Kidney (tissue), 14 donors: ENCODE measurements around the gene TNFSF10. TPM values are rescaled to one million over a fixed set of nuclear protein-coding genes. Genes with fewer than 3 reads are reported as not detected.

Experiments used
- DNase-seq, 5 donors: peaks; one replicate each; pipeline ENCODE4 v3.0.0-alpha.2; 2013 to 2020
- FAIRE-seq: peaks from 2 replicates; lab custom pipeline; 2012; peaks lifted over from hg19 to GRCh38; lab: Jason Lieb, UNC
- H3K27ac ChIP-seq, 2 donors: one replicate each; pipeline ENCODE4 v1.7.0; 2013; ENCODE audit warnings: low read depth in 2 of 2, low read length in 2 of 2, inconsistent platforms in 1 of 2
- H3K27me3 ChIP-seq: one replicate; pipeline ENCODE4 v1.7.1; 2013; ENCODE audit warnings: low read length, inconsistent platforms; ENCODE audit not compliant: control insufficient read depth, insufficient read depth
- H3K36me3 ChIP-seq, 3 donors: one replicate each; pipeline versions ENCODE4 v1.7.0 to v1.7.1; 2013; ENCODE audit warnings: low read length in 3 of 3, control low read depth in 1 of 3, inconsistent platforms in 1 of 3; ENCODE audit not compliant: insufficient read depth in 3 of 3, control insufficient read depth in 2 of 3
- H3K4me1 ChIP-seq, 3 donors: one replicate each; pipeline versions ENCODE4 v1.7.0 to v1.7.1; 2013; ENCODE audit warnings: low read length in 3 of 3, inconsistent platforms in 1 of 3, low read depth in 1 of 3; ENCODE audit not compliant: control insufficient read depth in 2 of 3, insufficient read depth in 2 of 3
- H3K4me3 ChIP-seq, 3 donors: one replicate each; pipeline versions ENCODE4 v1.7.0 to v1.8.1; 2013; ENCODE audit warnings: low read length in 3 of 3, control low read depth in 1 of 3, inconsistent platforms in 1 of 3
- H3K9ac ChIP-seq, 3 donors: one replicate each; pipeline versions ENCODE4 v1.7.0 to v1.7.1; 2013; ENCODE audit warnings: low read length in 3 of 3, control low read depth in 1 of 3, inconsistent platforms in 1 of 3
- H3K9me3 ChIP-seq, 3 donors: one replicate each; pipeline versions ENCODE4 v1.7.0 to v1.7.1; 2013; ENCODE audit warnings: low read length in 3 of 3, control low read depth in 1 of 3, inconsistent platforms in 1 of 3; ENCODE audit not compliant: control insufficient read depth in 2 of 3, insufficient read depth in 1 of 3
- CTCF ChIP-seq: IDR thresholded peaks from 3 replicates; pipeline ENCODE4 v1.5.1; 2012; ENCODE audit warnings: mild to moderate bottlenecking, moderate library complexity, borderline replicate concordance; ENCODE audit not compliant: insufficient read depth; ENCODE audit errors: extremely low read depth
- intact Hi-C: fragments of 100-400 bp; cut with DNase I; formaldehyde crosslinking; loops from one replicate; pipeline ENCODE4 v1.11.1; 2022
- polyA plus RNA-seq: library from polyadenylated mRNA; stranded (reverse); fragments of 350-450 nt; fragmentation: Illumina TruSeq; extraction: RNeasy Lipid Tissue Mini Kit (QIAGEN cat#74804); gene quantifications from one replicate; pipeline ENCODE4 v1.2.3, GENCODE V29; 2014; ENCODE audit warnings: low read depth, low replicate concordance; ENCODE audit not compliant: insufficient read depth
- total RNA-seq: library from RNA; stranded (reverse); fragmentation: NEBNext Ultra II Directional; extraction: Animal tissue kit (Norgen Biotek cat#: 25700); gene quantifications from one replicate; pipeline ENCODE4 v1.2.1, GENCODE V29; 2021
- donor health status: control.
- donor health status: control.
- donor health status: control.
- donor health status: control.
- donor health status: control.
- donor health status: DM: yes; HTN: yes; CAD: no.
- donor health status: Normal renal cell carcinoma (clear cell type).

TNFSF10 gene
- total and polyA plus RNA-seq, 2 donors from 2014 or later: 75.4 to 277 TPM

GRCh38 chr3:172466553-172467130, 56.6 kb downstream of the TNFSF10 start:
- intact Hi-C loops: no loop called here
- no peaks in the 10 kb centered on the region for H3K36me3 ChIP-seq
- no peak for FAIRE-seq
- TF ChIP-seq CTCF: no peak
- DNase-seq: no peak
- no peaks in the 10 kb centered on the region for H3K27me3 ChIP-seq
- no peak overlapping the region for H3K27ac ChIP-seq
- no peaks in the 10 kb centered on the region for H3K9me3 ChIP-seq
- H3K4me3 ChIP-seq: no peak overlapping the region
- H3K4me1 ChIP-seq: no peaks in the 10 kb centered on the region
- no peak overlapping the region for H3K9ac ChIP-seq

- Histone ChIP-seq H3K36me3 (no peaks in the 10 kb centered on the region), H3K27me3 (no peaks in the 10 kb centered on the region), H3K27ac (no peak overlapping the region), H3K4me3 (no peak overlapping the region), H3K9me3 (no peaks in the 10 kb centered on the region), H3K9ac (no peak overlapping the region), H3K4me1 (no peaks in the 10 kb centered on the region)
- TF ChIP-seq CTCF: no peak
- intact Hi-C loops: no loop called here
- FAIRE-seq: no peak
- no peak for DNase-seq
These were observed 57.9 kb downstream of the TNFSF10 start for GRCh38 chr3:172465281-172465680.

- no peak overlapping the region for H3K9ac ChIP-seq
- TF ChIP-seq CTCF: no peak
- FAIRE-seq: no peak
- intact Hi-C loops: no loop called here
- no peaks in the 10 kb centered on the region for H3K4me1 ChIP-seq
- H3K27me3 ChIP-seq: no peaks in the 10 kb centered on the region
- DNase-seq: no peak
- no peak overlapping the region for H3K27ac ChIP-seq
- no peak overlapping the region for H3K4me3 ChIP-seq
- H3K9me3 ChIP-seq: no peaks in the 10 kb centered on the region
- H3K36me3 ChIP-seq: no peaks in the 10 kb centered on the region
These were observed 58.9 kb downstream of the TNFSF10 start for GRCh38 chr3:172464306-172464705.
